ENCODE data around the gene MT1H.
"Not testable (repeated sequence)": the region's sequence is repeated elsewhere in the genome, so short reads cannot be mapped to it uniquely, and the experiment has no call there.

MT1H gene

DNA sequence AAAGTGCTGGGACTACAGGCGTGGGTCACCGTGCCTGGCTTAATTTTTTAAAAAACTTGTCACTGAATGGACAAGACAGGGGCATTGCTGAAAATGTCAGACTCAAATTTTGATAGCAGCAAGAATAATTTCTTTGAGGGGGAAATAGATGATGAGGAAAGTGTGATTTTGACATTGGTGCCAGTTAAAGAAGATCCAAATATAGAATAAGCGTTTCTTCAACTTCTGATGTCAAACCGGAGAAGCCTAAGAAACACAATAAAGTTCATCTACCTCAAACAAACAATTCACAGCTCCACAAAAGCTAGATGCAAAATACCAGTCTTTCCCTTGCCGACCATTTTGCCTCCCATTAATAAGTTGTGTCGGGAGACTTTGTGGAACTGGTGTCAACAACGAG, 17.1 kb downstream of the MT1H start:
- no peak for DNase-seq

DNA sequence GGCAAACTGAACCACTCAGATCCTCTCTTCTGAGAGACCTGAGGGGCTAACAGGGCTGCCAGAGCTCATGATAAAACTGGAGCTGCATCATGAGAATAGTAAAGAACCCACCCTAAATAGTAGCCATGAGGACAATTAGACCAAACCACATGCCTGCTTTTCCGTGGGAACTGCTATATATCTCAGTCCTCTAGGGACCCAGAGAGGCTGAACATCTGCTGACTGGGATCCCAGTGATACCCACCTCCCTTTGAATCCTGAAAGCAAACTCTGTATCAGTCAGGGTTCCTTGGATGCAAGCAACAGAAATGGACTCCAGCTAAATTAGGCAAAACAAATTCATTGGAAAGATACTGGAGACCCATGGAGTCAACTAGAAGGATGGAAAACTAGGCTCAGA, 19.1 kb downstream of the MT1H start:
- DNase-seq = no peak

DNA sequence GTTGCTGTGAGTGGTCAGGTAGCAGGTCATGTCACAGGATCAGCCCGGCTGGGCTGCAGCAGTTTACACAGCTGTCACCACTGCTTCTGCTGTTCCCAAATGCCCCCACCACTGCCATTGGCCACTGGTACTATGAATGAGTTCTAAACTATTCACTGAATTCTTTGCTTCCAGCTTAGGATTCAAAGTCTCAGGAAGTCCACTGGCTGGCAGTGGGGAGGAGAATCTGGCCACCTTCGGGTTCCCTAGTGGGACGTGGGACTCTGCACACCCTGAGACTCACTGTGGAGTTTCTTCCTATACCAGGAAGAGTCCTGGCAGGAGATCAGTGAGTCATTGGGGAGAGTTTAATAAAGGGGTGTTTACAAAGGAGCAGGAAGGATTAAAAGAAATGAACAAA, 19.6 kb downstream of the MT1H start:
- DNase-seq = no peak

DNA sequence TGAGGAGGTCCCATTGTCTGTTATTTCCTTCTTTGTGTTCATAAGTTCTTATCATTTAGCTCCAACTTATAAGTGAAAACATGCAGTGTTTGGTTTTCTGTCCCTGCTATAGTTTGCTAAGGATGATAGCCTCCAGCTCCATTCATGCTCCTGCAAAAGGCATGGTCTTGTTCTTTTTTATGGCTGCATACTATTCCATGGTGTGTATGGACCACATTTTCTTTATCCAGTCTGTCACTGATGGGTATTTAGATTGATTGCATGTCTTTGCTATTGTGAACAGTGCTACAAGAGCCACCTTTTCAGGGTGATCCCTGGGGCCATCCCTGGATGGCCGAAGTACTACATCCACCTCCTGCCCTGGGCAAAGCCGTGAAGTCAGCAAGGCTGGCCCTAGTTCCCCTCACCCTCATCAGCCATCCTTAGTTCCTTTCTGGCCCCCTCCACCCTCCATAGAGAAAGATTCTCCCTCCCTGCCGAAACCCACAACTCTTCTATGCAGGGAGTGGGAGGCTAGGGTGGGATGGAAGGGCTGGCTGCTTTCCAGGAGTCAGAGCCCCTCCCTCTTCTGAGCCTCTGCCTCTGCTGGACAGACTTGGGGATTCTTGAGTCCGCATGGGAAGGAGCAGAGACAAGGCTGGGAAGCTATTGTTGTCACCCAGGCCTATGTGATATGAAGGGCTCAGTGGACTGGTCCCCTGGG, 21.0 kb downstream of the MT1H start:
- no peak for DNase-seq

DNA sequence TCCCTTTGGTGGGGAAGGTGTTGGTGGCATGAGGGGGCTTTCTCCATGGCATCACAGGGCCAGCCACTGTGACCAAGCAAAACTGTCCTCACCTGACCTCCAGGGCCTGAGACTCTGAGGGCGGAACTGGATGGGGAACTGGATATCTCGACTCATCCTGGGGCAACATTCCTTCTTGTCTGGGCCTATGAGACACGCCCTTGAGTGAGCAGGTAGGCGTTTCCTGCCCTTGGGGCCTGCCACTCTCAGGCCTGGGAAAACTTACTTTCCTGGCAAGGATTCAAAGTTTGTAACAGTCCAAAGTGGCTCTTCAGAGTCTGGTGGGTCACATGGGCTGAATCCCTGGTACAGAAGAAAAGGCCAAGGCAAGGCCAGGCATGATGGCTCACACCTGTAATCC, 22.3 kb downstream of the MT1H start:
- no peak for DNase-seq

DNA sequence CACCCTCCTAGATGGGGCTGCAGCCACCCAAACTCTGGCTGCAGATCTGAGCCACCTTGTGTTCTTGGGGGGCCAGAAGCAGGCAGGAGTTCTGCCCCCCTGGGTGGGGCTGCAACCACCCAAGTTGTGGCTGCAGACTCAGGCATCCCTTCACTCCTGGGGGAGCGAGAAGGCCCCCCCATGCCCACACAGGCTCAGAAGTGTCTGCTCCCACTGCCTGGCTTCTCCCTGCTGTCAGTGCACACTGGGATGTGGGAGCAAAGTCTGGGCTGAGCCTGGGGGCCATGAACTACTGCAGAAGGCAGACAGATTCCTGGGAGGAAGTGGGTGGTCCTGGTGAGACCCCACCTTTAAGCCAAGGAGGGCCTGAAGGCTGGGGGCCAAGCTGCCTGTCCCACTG, 25.6 kb downstream of the MT1H start:
- DNase-seq = no peak

DNA sequence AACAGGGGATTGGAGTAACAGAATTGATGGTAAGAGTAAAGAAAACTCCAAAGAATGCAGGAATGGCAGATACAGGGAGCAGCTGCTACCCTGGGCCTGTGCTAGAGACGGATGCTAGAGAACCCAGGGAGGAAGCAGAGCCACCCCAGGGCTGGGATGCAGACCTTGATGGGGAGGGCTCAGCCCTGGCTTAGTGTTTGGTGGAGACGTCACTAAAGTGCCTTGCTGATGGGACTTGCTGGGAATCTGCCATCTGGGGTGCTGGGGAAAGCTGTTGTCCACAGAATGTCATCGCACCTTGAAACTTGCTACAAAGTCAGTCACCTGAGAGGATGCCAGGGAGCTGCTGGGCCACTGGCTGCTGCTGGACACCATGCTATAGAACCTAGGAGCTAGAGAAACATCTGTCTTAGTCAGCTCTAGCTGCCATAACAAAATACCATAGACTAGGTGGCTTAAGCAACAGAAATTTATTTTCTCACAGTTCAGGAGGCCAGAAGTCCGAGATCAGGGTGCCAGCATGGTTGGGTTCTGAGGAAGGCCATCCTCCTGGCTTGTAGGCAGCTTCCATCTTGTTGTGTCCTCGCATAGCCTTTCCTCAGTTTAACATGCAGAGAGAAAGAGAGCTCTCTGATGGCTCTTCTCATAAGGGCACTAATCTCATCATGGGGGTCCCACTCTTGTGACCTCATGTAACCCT, 28.0 kb downstream of the MT1H start:
- no peak for DNase-seq

DNA sequence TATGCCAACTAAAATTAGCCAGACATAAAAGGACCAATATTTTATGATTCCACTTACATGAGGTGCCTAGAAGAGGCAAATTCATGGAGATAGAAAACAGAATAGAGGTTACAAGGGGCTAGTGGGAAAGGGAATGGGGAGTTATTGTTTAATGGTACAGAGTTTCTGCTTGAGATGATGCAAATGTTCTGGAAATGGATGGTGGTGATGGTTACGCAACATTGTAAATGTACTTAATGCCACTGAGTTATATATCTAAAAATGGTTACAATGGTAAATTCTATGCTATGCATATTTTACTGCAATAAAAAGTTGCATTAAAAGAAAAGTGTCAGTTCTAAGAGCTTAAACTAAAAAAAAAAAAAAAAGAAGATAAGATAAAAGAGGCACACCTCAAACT, 30.6 kb downstream of the MT1H start:
- DNase-seq = no peak

DNA sequence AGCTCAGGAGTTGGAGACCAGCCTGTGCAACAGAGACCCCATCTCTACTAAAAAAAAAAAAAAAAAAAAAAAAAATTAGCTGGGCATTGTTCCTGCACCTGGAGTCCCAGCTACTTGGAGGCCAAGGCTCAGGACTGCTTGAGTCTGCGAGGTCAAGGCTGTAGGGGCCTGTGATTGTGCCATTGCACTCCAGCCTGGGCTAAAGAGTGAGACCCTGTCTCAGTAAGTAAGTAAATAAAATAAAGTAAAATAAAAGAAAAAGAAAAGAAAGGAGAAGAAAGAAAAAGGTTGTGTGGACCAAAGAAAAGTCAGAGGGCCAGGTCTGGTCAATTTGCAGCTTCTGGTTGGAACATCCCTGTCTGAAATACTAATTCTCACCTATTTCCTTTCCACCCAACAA, 31.0 kb downstream of the MT1H start:
- no peak for DNase-seq

DNA sequence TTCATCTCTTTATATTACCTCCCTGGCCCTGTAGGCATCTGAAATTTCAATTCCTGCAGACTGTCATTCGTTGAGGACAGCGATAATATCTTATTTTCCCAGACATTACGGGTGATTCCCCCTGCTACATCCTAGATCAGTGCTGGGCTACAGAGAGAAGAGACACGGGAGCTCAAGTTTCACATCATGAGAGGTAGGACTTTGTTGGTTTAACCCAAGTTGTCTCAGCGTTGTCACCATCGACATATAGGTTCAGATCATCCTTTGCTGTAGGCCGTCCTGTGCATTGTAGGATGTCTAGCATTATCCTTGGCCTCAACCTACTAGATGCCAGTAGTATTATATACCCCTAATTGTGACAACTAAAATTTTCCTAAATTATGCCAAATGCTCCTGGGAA, 31.9 kb downstream of the MT1H start:
- DNase-seq = no peak

DNA sequence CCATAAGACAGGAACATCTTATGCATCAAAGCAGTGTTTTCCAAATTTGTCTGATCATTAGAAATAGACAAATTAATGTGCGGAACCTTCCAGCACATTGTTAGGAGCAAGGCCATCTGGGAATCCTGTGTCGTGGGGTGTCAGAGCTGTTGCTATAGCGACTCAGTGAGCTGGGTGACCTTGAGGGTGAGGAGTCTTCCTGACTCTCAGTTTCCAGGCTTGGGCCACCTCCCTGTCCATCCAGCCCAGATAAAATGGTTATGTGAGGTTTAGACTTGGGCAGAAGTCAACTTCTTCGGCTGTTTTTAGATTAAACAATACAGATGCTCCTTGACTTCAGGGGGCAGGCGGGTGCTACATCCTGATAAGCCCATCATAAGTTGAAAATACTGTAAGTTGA, 33.2 kb downstream of the MT1H start:
- no peak for DNase-seq

DNA sequence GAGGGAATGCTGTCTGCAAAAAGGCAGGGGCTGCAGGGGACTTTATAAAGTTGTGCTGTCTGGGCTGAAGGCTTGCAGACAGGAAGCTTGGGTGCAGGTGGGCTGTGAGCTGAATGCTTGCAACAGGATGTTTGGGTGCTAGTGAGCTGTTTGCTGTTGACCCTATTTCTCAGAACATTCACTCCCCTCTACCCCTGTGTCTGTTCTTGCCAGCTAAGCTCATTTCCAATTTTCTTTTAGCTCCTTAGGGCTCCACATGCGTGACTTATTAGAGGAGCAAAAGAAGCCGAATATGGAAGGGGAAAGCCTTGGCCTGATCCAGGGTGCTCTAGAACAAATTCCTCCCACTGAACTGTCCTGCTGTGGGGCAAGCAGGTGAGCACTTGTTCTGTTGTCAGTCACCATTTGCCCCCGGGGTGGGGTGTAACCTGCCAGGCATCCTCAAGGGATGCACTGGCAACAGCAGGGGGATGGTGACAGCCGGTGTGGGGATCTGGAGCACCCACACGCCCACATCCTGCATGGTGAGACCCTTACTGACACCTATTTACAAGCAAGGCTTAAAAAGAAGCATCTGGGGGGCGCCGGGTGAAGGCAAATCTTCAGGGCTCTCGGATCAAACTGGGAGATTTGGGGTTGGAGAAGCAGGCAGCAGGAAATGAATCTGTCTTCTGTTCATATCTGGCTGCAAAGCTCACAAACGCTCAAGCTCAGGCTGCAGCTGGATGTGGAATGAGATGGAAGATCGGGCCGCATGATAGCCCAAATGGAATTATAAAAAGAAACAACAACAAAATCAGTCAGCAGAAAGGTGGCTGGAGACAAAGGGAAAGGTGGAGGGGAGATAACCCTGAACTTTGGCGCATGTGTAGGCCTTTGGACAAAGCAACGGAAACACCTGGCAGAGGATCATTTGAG, 39.2 kb downstream of the MT1H start:
- DNase-seq = peak; percentile 6

DNA sequence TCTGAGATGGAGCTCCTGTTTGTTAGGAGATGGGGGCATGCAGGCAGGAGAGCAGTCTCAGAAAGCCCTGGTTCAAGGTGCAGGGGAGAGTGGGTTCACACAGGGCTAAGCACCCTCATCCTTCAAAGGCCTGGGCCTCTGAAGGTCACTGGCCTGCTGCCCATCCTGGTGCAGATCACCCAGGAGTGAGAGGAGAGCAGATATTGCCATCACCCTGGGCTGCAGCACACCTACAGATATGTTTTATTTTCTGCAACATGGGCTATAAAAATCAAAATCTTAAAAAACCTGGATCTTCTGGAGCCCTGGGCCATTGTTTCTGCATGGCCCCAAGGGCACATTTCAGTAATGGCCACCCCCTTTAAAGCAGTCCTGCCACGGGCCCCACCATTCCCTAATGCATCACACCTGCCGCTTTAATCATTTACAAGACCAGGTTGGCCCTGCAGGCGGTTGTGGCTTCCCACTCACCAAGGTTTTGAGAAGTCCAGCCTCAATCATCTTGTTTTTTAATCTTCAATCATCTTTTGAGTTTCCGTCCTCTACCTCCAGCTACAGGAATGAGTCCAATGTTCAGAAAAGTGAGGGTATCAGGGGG, 39.9 kb downstream of the MT1H start:
- no peak for DNase-seq

DNA sequence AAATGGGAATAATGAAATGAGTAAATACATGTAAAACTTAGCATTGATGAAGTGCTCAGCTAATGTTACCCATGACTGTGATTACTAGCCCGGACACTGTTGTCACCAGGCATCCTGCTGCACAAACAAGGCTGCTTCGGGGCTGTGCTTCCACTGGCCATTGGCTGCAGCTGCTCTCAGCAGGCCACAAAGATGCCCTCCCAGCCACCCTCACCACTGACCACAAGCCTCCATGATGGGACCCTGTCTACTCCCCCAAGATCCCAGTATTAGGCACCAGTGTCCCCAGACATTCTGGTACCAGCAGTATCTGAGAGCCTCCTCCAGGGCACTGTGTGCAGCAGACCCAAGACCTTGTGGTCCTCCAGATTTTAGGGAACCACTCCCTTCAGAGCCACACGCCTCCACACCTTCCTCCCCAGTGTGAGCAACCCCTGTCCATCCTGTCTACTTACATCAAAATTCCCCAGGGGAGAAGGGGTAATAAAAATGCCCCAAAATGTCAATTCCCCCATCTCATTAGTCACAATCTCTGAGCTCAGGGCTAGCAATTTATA, 40.6 kb downstream of the MT1H start:
- DNase-seq = no peak

DNA sequence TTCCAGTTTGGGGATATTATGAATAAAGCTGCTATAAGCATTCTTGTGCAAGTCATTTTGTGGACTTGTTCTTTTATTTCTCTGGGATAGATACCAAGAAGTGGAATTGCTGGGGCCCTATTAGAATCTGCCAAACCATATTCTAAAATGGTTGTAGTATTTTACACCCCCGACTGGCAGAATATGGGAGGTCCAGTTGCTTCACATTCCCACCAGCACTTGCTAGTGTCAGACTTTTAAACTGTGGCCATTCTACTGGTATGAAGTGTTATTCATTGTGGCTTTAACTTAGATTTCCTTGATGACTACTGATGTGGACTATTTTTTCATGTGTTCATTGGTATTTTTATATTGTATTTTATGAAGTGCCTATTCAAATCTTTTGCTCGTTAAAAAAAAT, 42.2 kb downstream of the MT1H start:
- no peak for DNase-seq

DNA sequence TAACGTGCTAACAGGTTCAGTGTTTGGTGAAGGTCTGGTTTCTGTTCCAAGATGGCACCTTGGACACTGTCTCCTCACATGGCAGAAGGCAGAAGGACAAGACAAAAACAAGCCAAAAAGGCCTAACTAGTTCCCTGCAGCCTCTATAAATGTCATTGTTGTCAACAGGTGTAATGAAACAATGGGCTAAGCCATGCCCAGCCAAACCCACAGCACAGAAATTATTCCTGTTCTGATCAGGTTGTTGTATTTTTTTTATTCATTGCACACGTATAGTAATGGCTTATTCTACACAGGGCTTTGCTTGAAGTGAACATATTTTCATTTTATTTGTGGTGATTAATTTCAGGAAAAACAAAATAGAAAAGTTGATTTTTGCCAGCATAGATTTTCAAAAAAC, 44.2 kb downstream of the MT1H start:
- DNase-seq = no peak

DNA sequence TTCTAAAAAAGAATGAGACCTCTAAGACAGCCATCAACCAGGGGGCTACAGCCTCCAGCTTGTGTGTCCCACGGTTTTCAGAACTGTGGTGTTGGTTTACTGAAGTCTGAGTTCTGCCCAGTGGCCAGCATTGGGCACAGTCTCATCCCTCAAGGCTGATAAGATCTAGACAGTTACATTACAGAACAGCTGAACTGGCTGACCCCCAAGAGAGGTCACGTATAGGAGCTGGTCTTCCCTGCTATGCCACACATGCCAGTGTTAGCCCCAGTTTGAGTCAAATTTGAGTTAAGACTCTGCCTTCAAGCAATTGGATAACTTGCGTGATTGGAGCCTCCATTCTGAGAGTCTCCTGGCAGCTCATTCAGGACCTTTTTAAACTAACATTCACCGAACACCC, 45.5 kb downstream of the MT1H start:
- no peak for DNase-seq

DNA sequence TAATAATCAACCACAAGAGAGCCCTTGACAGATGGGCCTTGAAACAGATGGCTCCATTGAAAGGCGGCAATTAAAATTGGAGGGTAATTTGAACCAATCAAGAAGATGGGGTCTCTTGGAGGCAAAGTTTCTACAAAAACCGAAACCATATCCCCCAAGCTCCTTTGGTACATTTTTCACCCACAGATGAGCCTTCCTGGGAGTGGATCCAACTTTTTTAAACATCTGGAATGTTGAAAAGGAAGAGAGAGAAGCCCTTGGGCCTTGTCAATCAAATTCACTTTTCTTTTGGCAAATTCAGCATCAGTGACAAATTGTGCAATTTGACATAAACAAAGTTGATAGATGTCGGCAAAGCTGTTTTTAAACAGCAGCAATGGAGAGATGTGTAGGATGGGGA, 47.1 kb downstream of the MT1H start:
- DNase-seq = no peak

DNA sequence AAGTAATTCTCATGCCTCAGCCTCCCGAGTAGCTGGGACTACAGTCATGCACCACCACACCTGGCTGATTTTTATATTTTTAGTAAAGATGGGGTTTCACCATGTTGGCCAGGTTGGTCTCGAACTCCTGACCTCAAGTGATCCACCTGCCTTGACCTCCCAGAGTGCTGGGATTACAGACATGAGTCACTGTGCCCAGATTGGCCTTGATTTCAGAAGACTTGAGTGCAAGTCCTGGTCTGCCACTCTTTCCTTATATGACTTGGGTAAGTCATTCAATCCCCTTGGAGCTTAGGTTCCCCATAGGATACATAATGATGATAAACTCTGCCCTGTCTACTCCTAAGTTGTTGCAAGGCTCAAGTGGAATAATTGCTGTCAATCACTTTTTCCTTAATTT, 47.9 kb downstream of the MT1H start:
- not testable (repeated sequence) for DNase-seq

Data from CD4-positive, alpha-beta T cell treated with Interferon gamma for 1 hour (primary cell).